GM12873 (cell line): Measurements from ENCODE around the gene PSMD13.

Source experiments
- CTCF ChIP-seq: IDR thresholded peaks from 2 replicates; pipeline ENCODE4 v1.5.1; 2012; ENCODE audit warnings: low read depth, mild to moderate bottlenecking, moderate library complexity, low read length, control low read depth; ENCODE audit not compliant: insufficient read depth; ENCODE audit errors: missing control alignments

Gene PSMD13

GRCh38 chr11:261624-262023 lies 24.8 kb downstream of the PSMD13 start:
- TF ChIP-seq CTCF = no peak

- no peak for TF ChIP-seq CTCF
These were observed 30.1 kb downstream of the PSMD13 start for GRCh38 chr11:266676-267439.

GRCh38 chr11:267491-267994 lies 30.8 kb downstream of the PSMD13 start:
- TF ChIP-seq CTCF = no peak

GRCh38 chr11:268716-269145 lies 32.0 kb downstream of the PSMD13 start:
- TF ChIP-seq CTCF = peak; percentile 15

- peak; percentile 19 for TF ChIP-seq CTCF
These were observed 32.5 kb downstream of the PSMD13 start for GRCh38 chr11:269146-269890.

- no peak for TF ChIP-seq CTCF
These were observed 33.9 kb downstream of the PSMD13 start for GRCh38 chr11:270451-271318.
